GM23338 (cell line): Measurements from ENCODE around the gene TANGO6. TPM values are rescaled to one million over a fixed set of nuclear protein-coding genes. Genes with fewer than 3 reads are reported as not detected.

Experiments used
- ATAC-seq: fragments of 200-7000 bp; cut with Tn5 transposase; 3 replicates; pipeline ENCODE4 v1.9.1; 2020
- DNase-seq: peaks from one replicate; pipeline ENCODE4 v3.0.0-alpha.2; 2015; ENCODE audit warnings: low spot score
- H2AFZ ChIP-seq: fragments of 200-600 bp; sonication (generic); 2 replicates; pipeline ENCODE4 v1.8.0; 2016; ENCODE audit warnings: antibody characterized with exemption, mild to moderate bottlenecking, moderate library complexity
- H3F3A ChIP-seq: fragments of 200-600 bp; sonication (generic); replicated peaks from 2 replicates; pipeline ENCODE4 v1.8.0; 2017; ENCODE audit warnings: antibody characterized with exemption, mixed run types, low read depth
- H3K27ac ChIP-seq: fragments of 200-600 bp; sonication (generic); 2 replicates; pipeline ENCODE4 v1.6.1; 2016; ENCODE audit warnings: low read depth
- H3K27me3 ChIP-seq: fragments of 200-600 bp; sonication (generic); 2 replicates; pipeline ENCODE4 v1.8.0; 2016; ENCODE audit warnings: mild to moderate bottlenecking, mixed run types, moderate library complexity; ENCODE audit not compliant: insufficient read depth
- H3K36me3 ChIP-seq: fragments of 200-600 bp; sonication (generic); 2 replicates; pipeline ENCODE4 v1.8.0; 2016; ENCODE audit warnings: mild to moderate bottlenecking; ENCODE audit not compliant: insufficient read depth
- H3K4me1 ChIP-seq: fragments of 200-600 bp; sonication (generic); 2 replicates; pipeline ENCODE4 v1.8.0; 2016; ENCODE audit warnings: mild to moderate bottlenecking, moderate library complexity; ENCODE audit not compliant: insufficient read depth
- H3K4me2 ChIP-seq: fragments of 200-600 bp; sonication (generic); 2 replicates; pipeline ENCODE4 v1.7.1; 2017; ENCODE audit warnings: mixed run types
- H3K4me3 ChIP-seq: fragments of 200-600 bp; sonication (generic); 2 replicates; pipeline ENCODE4 v1.6.1; 2016; ENCODE audit warnings: mixed run types
- H3K79me2 ChIP-seq: fragments of 200-600 bp; sonication (generic); replicated peaks from 2 replicates; pipeline ENCODE4 v1.8.0; 2017; ENCODE audit warnings: mild to moderate bottlenecking; ENCODE audit not compliant: insufficient read depth
- H3K9me2 ChIP-seq: fragments of 200-600 bp; sonication (generic); 2 replicates; pipeline ENCODE4 v1.8.0; 2017; ENCODE audit not compliant: insufficient read depth
- H4K20me1 ChIP-seq: fragments of 200-600 bp; sonication (generic); replicated peaks from 2 replicates; pipeline ENCODE4 v1.8.0; 2017; ENCODE audit warnings: mild to moderate bottlenecking; ENCODE audit not compliant: insufficient read depth
- H3K27ac Mint-ChIP-seq: 2 replicates; pipeline ENCODE4 v1.8.0; 2020; ENCODE audit warnings: inconsistent platforms, mild to moderate bottlenecking, moderate library complexity, mixed read lengths
- H3K27me3 Mint-ChIP-seq: 3 replicates; pipeline ENCODE4 v1.8.0; 2022; ENCODE audit warnings: low read depth, mild to moderate bottlenecking, moderate library complexity, mixed read lengths, inconsistent platforms; ENCODE audit not compliant: insufficient read depth, poor library complexity
- H3K36me3 Mint-ChIP-seq: 3 replicates; pipeline ENCODE4 v1.8.0; 2021; ENCODE audit warnings: low read depth, mild to moderate bottlenecking, inconsistent platforms, moderate library complexity, mixed read lengths
- H3K4me1 Mint-ChIP-seq: 3 replicates; pipeline ENCODE4 v1.8.0; 2020; ENCODE audit warnings: mild to moderate bottlenecking, inconsistent platforms, mixed read lengths
- H3K4me3 Mint-ChIP-seq: 3 replicates; pipeline ENCODE4 v1.8.0; 2021; ENCODE audit warnings: moderate library complexity, mild to moderate bottlenecking, inconsistent platforms, mixed read lengths
- H3K9me3 Mint-ChIP-seq: 3 replicates; pipeline ENCODE4 v1.8.0; 2020; ENCODE audit warnings: moderate library complexity, mild to moderate bottlenecking, inconsistent platforms, mixed read lengths
- CREB1 ChIP-seq: fragments of 250-450 bp; sonication (Bioruptor Pico); IDR thresholded peaks from 2 replicates; pipeline ENCODE4 v1.5.0; 2020; ENCODE audit warnings: low read depth, mild to moderate bottlenecking, moderate library complexity
- ETS1 ChIP-seq: IDR thresholded peaks from 2 replicates; pipeline ENCODE4 v1.6.1; 2016; ENCODE audit warnings: antibody characterized with exemption
- EZH2phosphoT487 ChIP-seq: fragments of 200-600 bp; sonication (generic); IDR thresholded peaks from one replicate; pipeline ENCODE4 v1.8.1; 2018; ENCODE audit warnings: antibody characterized with exemption; ENCODE audit not compliant: unreplicated experiment
- REST ChIP-seq: IDR thresholded peaks from one replicate; pipeline ENCODE4 v1.6.1; 2018; ENCODE audit warnings: antibody characterized with exemption; ENCODE audit not compliant: unreplicated experiment
- ZNF331 ChIP-seq: fragments of 250-450 bp; sonication (Bioruptor Pico); IDR thresholded peaks from 2 replicates; pipeline ENCODE4 v1.5.0; 2020; ENCODE audit warnings: low read depth, mild to moderate bottlenecking, moderate library complexity
- ZNF462 ChIP-seq: fragments of 250-450 bp; sonication (Bioruptor Pico); IDR thresholded peaks from 2 replicates; pipeline ENCODE4 v1.5.0; 2020; ENCODE audit warnings: mild to moderate bottlenecking, moderate library complexity
- polyA plus RNA-seq: library from polyadenylated mRNA; unstranded; fragments of >200 nt; fragmentation: Nextera tagmentation; extraction: Ambion mirVana; gene quantifications from 2 replicates; pipeline ENCODE4 v1.2.1, GENCODE V29; 2016
- total RNA-seq: library from RNA; depleted of rRNA; stranded (reverse); fragments of >200 nt; shearing (Covaris generic); gene quantifications from 2 replicates; pipeline ENCODE4 v1.2.3, GENCODE V29; 2014

Gene TANGO6
- total and polyA plus RNA-seq, 2 experiments from 2014 or later: 7.2 to 23.2 TPM

- TF ChIP-seq ZNF462: no peak
- TF ChIP-seq ETS1: no peak
- TF ChIP-seq ZNF331 (CRISPR knock-in tag): no peak
- TF ChIP-seq EZH2phosphoT487: no peak
- TF ChIP-seq CREB1 (CRISPR knock-in tag): no peak
These were observed 100.6 kb downstream of the TANGO6 start (continued) for GRCh38 chr16:68943961-68944360.

GRCh38 chr16:68948230-68948910 lies 105.0 kb downstream of the TANGO6 start:
- DNase-seq (no peak), ATAC-seq (no peak)
- H3K4me3 Mint-ChIP-seq: no peak overlapping the region
- TF ChIP-seq REST: no peak

More at GRCh38 chr16:68948230-68948910, 105.0 kb downstream of the TANGO6 start:
- no peak overlapping the region for H3K27ac Mint-ChIP-seq
- Histone ChIP-seq H3K4me1 (no peaks in the 10 kb centered on the region), H3K4me2 (no peak overlapping the region), H3K27ac (no peak overlapping the region; the same call in 1 of the 2 replicates), H3K36me3 (peaks cover 3% of the 10 kb centered on the region; the same call in 1 of the 2 replicates), H2AFZ (no peak overlapping the region), H3K79me2 (no peaks in the 10 kb centered on the region), H3K9me2 (no peaks in the 10 kb centered on the region), H3K4me3 (no peak overlapping the region), H4K20me1 (no peaks in the 10 kb centered on the region), H3K27me3 (no peaks in the 10 kb centered on the region), H3F3A (no peaks in the 10 kb centered on the region)
- H3K36me3 Mint-ChIP-seq: peaks cover 19% of the 10 kb centered on the region; the same call in 2 of the 3 replicates
- peaks cover 18% of the 10 kb centered on the region; the same call in 2 of the 3 replicates for H3K9me3 Mint-ChIP-seq
- no peaks in the 10 kb centered on the region for H3K4me1 Mint-ChIP-seq
- no peaks in the 10 kb centered on the region for H3K27me3 Mint-ChIP-seq
